ENCODE data around the gene GRM1. TPM values are rescaled to one million over a fixed set of nuclear protein-coding genes. Genes with fewer than 3 reads are reported as not detected.

The GRM1 gene
- total and polyA plus RNA-seq, 2 donors (not counting 1 experiment from before 2014, with no cell fraction given), result not detected

DNA sequence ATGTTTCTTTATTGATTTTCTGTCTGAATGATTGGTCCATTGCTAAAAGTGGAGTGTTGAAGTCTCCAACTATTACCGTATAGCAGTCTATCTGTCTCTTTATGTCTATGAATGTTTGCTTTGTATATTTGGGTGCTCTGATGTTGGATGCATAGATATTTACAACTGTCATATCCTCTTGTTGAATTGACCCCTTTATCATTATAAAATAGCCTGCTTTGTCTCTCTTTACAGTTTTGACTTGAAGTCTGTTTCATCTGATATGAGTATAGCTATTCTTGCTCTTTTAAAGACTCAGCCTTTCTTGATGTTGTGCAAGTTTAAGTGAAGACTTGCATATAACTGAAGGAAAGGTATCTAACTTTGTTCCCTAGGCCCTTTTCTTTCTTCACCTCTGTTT, 341.0 kb downstream of the GRM1 start:
- H3K4me3 ChIP-seq (ENCODE audit: control extremely low read depth in 1 of 5, extremely low read depth in 1 of 5, insufficient read depth in 1 of 5, low read depth in 2 of 5, low read length in 4 of 5), result no peak overlapping the region
- Mint-ChIP-seq H3K27me3 (no peaks in the 10 kb centered on the region), H3K4me3 (no peak overlapping the region), H3K4me1 (no peaks in the 10 kb centered on the region), H3K9me3 (ENCODE audit: insufficient read depth) (peaks cover 5% of the 10 kb centered on the region), H3K27ac (no peak overlapping the region)
- H4K20me1 ChIP-seq (ENCODE audit: control insufficient read depth, insufficient read depth, low read length, poor library complexity, severe bottlenecking), result no peaks in the 10 kb centered on the region
- no peaks in the 10 kb centered on the region for H3K27me3 ChIP-seq (replicated peaks in 1 of 4; ENCODE audit: control extremely low read depth in 1 of 4, control insufficient read depth in 3 of 4, insufficient read depth in 4 of 4, low read length in 3 of 4)
- intact Hi-C loops (cut with micrococcal nuclease), result no loop called here
- no peak overlapping the region for H3K27ac ChIP-seq (ENCODE audit: low read length in 2 of 2)
- ChIA-PET CTCF (no interaction called here), POLR2A (no interaction called here)
- H3K4me1 ChIP-seq (ENCODE audit: control insufficient read depth in 2 of 2, insufficient read depth in 2 of 2, low read length in 2 of 2), result no peaks in the 10 kb centered on the region
- no peak overlapping the region for H3K4me2 ChIP-seq (replicated peaks; ENCODE audit: low read depth, low read length, poor library complexity, severe bottlenecking)
- peaks cover 0 to 2% (median 0%) of the 10 kb centered on the region in 3 donors for H3K9me3 ChIP-seq (ENCODE audit: control extremely low read depth in 1 of 3, control insufficient read depth in 2 of 3, insufficient read depth in 1 of 3, low read length in 2 of 3)
- H3K9ac ChIP-seq (ENCODE audit: low read length), result no peak overlapping the region
- ATAC-seq (ENCODE audit: low read depth), result no peak
- TF ChIP-seq, protein P1, sequence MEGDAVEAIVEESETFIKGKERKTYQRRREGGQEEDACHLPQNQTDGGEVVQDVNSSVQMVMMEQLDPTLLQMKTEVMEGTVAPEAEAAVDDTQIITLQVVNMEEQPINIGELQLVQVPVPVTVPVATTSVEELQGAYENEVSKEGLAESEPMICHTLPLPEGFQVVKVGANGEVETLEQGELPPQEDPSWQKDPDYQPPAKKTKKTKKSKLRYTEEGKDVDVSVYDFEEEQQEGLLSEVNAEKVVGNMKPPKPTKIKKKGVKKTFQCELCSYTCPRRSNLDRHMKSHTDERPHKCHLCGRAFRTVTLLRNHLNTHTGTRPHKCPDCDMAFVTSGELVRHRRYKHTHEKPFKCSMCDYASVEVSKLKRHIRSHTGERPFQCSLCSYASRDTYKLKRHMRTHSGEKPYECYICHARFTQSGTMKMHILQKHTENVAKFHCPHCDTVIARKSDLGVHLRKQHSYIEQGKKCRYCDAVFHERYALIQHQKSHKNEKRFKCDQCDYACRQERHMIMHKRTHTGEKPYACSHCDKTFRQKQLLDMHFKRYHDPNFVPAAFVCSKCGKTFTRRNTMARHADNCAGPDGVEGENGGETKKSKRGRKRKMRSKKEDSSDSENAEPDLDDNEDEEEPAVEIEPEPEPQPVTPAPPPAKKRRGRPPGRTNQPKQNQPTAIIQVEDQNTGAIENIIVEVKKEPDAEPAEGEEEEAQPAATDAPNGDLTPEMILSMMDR (IDR thresholded peaks at IDR 0.05), result no peak
- no peak for TF ChIP-seq EZH2 (IDR thresholded peaks at IDR 0.05; ENCODE audit: borderline replicate concordance, insufficient read depth, low read depth, low read length, poor library complexity, severe bottlenecking)
- H2AFZ ChIP-seq (ENCODE audit: insufficient read depth, low read depth, low read length, poor library complexity, severe bottlenecking), result no peak overlapping the region
- H3K36me3 ChIP-seq (replicated peaks in 1 of 2; ENCODE audit: control extremely low read depth in 1 of 2, control insufficient read depth in 1 of 2, extremely low read depth in 1 of 2, insufficient read depth in 2 of 2, low read length in 1 of 2), result no peaks in the 10 kb centered on the region
- no peaks in the 10 kb centered on the region for H3K79me2 ChIP-seq (ENCODE audit: control insufficient read depth, insufficient read depth, low read length)
- no peak for DNase-seq
- no CpG with 5 or more reads among the region's 1 CpG for WGBS (ENCODE audit: insufficient coverage)

DNA sequence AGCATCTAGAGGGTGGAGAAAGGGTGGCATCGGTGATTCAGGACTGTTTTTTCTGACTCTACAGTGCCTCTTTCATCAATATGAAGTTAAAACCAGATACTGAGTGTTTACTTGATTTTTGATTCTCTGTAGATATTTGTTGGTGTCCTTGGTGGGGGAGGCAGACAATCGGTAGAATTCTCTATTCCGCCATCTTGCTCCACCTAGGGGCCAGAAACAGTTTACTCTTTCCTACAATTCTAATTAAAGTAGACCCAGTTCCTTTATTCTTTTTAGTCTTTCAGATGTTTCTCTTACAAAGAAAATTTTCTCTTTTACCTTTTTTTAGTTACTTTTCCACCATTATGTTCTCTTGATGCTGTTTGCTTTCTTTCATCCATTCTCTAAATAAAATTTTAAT, 352.6 kb downstream of the GRM1 start:
- Histone ChIP-seq H3K36me3 (replicated peaks in 1 of 2; ENCODE audit: control extremely low read depth in 1 of 2, control insufficient read depth in 1 of 2, extremely low read depth in 1 of 2, insufficient read depth in 2 of 2, low read length in 1 of 2) (no peaks in the 10 kb centered on the region), H3K79me2 (ENCODE audit: control insufficient read depth, insufficient read depth, low read length) (no peaks in the 10 kb centered on the region), H2AFZ (ENCODE audit: insufficient read depth, low read depth, low read length, poor library complexity, severe bottlenecking) (no peak overlapping the region), H3K27ac (ENCODE audit: low read length in 2 of 2) (no peak overlapping the region), H4K20me1 (ENCODE audit: control insufficient read depth, insufficient read depth, low read length, poor library complexity, severe bottlenecking) (no peaks in the 10 kb centered on the region), H3K9ac (ENCODE audit: low read length) (no peak overlapping the region), H3K4me1 (ENCODE audit: control insufficient read depth in 2 of 2, insufficient read depth in 2 of 2, low read length in 2 of 2) (no peaks in the 10 kb centered on the region), H3K27me3 (replicated peaks in 1 of 4; ENCODE audit: control extremely low read depth in 1 of 4, control insufficient read depth in 3 of 4, insufficient read depth in 4 of 4, low read length in 3 of 4) (no peaks in the 10 kb centered on the region), H3K4me2 (replicated peaks; ENCODE audit: low read depth, low read length, poor library complexity, severe bottlenecking) (no peak overlapping the region), H3K4me3 (ENCODE audit: control extremely low read depth in 1 of 5, extremely low read depth in 1 of 5, insufficient read depth in 1 of 5, low read depth in 2 of 5, low read length in 4 of 5) (no peak overlapping the region), H3K9me3 (ENCODE audit: control extremely low read depth in 1 of 3, control insufficient read depth in 2 of 3, insufficient read depth in 1 of 3, low read length in 2 of 3) (peaks cover 0 to 3% (median 0%) of the 10 kb centered on the region in 3 donors)
- TF ChIP-seq EZH2 (IDR thresholded peaks at IDR 0.05; ENCODE audit: borderline replicate concordance, insufficient read depth, low read depth, low read length, poor library complexity, severe bottlenecking), result no peak
- TF ChIP-seq, protein P1 (IDR thresholded peaks at IDR 0.05), result no peak
- no peak for DNase-seq
- Mint-ChIP-seq H3K4me3 (no peak overlapping the region), H3K9me3 (ENCODE audit: insufficient read depth) (no peaks in the 10 kb centered on the region), H3K27me3 (no peaks in the 10 kb centered on the region), H3K4me1 (no peaks in the 10 kb centered on the region), H3K27ac (no peak overlapping the region)
- POLR2A ChIA-PET, result no interaction called here
- no CpG with 5 or more reads among the region's 3 CpGs for WGBS (ENCODE audit: insufficient coverage)
- CTCF ChIA-PET, result no interaction called here
- intact Hi-C loops (cut with micrococcal nuclease), result no loop called here
- ATAC-seq (ENCODE audit: low read depth), result no peak

Measured in B cell (primary cell).